Lower leg skin (tissue), 3 donors: ENCODE measurements around the gene NACC1.

Experiments used
- CTCF ChIP-seq, 3 donors: fragments of 450-650 bp; IDR thresholded peaks; one replicate each; pipeline ENCODE4 v1.5.1; 2016; ENCODE audit warnings: antibody characterized with exemption in 3 of 3, mild to moderate bottlenecking in 3 of 3, moderate library complexity in 2 of 3
- POLR2A ChIP-seq, 2 donors: fragments of 450-650 bp; IDR thresholded peaks; one replicate each; pipeline ENCODE4 v1.6.1; 2016 to 2017; ENCODE audit warnings: antibody characterized with exemption in 2 of 2, mild to moderate bottlenecking in 1 of 2, moderate library complexity in 1 of 2

DNA sequence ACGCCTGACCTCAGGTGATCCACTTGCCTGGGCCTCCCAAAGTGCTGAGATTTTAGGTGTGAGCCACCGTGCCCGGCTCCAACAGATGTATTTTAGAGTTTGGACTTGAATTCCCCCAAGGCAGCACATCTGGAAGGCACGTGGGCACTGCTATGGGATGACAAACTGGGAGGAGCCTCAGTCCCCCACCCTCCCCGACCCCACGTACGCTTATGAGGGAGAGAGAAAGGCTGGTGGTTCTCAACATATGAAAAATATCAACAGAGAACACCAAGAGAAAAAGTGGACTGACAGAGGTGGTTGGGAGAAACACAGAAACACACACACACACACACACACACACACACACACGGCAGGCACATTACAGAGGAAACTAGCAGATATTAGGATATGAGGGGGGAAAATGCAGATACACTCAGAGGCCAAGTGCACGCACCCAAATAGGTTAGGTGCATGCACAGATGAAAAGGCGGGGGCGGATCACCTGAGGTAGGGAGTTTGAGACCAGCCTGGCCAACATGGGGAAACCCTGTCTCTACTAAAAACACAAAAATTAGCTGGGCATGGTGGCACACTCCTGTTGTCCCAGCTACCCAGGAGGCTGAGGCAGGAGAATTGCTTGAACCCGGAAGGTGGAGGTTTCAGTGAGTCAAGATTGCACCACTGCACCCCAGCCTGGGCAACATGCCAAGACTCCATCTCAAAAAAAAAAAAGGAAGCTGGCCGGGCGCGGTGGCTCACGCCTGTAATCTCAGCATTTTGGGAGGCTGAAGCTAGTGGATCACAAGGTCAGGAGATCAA lies 28.9 kb downstream of the NACC1 start:
- no peak for TF ChIP-seq CTCF (IDR thresholded peaks at IDR 0.05)
- TF ChIP-seq POLR2A (IDR thresholded peaks at IDR 0.05) = no peak
